GM12801 (cell line): ENCODE measurements around the gene PLEKHA8.

ENCODE experiments used
- CTCF ChIP-seq: IDR thresholded peaks from one replicate; pipeline ENCODE4 v1.5.1; 2011; ENCODE audit warnings: control low read depth; ENCODE audit not compliant: insufficient read length; ENCODE audit errors: extremely low read depth

PLEKHA8 gene

GRCh38 chr7:29991937-29992336 lies 36.3 kb upstream of the PLEKHA8 start:
- no peak for TF ChIP-seq CTCF

- no peak for TF ChIP-seq CTCF
Observed at GRCh38 chr7:29993140-29993539, 35.1 kb upstream of the PLEKHA8 start.

GRCh38 chr7:29995652-29996051 lies 32.6 kb upstream of the PLEKHA8 start:
- TF ChIP-seq CTCF, result no peak

- no peak for TF ChIP-seq CTCF
Observed at GRCh38 chr7:29996321-29996720, 31.9 kb upstream of the PLEKHA8 start.

GRCh38 chr7:29998489-29998888 lies 29.7 kb upstream of the PLEKHA8 start:
- no peak for TF ChIP-seq CTCF

GRCh38 chr7:30001998-30002397 lies 26.2 kb upstream of the PLEKHA8 start:
- no peak for TF ChIP-seq CTCF

GRCh38 chr7:30003098-30003497 lies 25.1 kb upstream of the PLEKHA8 start:
- no peak for TF ChIP-seq CTCF

- no peak for TF ChIP-seq CTCF
Observed at GRCh38 chr7:30005464-30005863, 22.7 kb upstream of the PLEKHA8 start.
